ENCODE measurements around the gene USF2. TPM values are rescaled to one million over a fixed set of nuclear protein-coding genes. Genes with fewer than 3 reads are reported as not detected.

Gene USF2
- polyA plus RNA-seq, 1 donor from 2014 or later, result 107 TPM

DNA sequence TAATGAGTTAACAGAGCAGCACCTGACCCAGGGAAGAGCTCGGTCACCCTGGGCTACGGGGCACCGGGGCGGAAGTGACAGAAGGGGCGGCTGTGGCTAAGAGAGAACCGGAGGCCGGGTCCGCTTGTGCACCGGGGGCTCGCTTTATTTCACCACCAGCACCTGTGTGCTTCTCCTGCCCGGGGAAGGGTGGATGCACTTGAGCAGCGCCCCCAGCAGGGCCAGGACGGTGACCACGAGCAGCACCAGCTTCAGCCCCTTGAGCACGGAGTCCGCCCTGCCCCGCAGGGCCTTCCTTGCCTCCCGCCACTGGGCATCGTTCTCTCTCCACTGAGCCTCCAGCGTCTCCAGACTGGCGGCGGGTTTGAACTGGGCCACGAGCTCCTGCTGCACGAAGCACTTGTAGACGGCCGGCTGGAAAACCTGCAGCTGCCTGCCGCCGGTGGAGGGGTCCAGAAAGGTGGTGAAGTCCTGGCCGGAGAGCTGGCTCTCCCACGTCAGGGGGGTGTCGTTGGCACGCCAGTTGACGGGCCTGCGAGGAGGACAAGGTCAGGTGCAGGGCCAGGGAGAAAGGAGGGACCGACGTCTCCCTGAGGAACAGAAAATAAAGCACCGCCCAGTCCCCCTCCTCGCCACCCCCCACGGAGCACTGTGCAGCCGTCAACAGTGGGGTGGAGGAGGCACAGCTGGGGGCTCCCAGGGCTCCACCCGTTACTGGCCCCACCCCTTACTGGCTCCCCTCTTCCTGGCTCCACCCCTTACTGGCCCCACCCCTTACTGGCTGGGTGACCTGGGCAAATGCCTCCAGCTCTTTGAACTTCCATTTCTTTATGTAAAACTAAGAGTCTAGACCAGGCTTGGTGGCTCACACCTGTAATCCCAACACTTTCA, 43.8 kb upstream of the USF2 start:
- Histone ChIP-seq H2AFZ (ENCODE audit: low read depth, low read length) (no peak overlapping the region), H3K4me2 (ENCODE audit: low read length) (no peak overlapping the region), H3K27ac (ENCODE audit: low read length) (no peak overlapping the region), H3K27me3 (ENCODE audit: insufficient read depth, low read depth, low read length) (no peaks in the 10 kb centered on the region), H3K9me3 (ENCODE audit: low read length) (no peaks in the 10 kb centered on the region), H3K36me3 (ENCODE audit: insufficient read depth, low read length) (no peaks in the 10 kb centered on the region), H3K9me2 (ENCODE audit: insufficient read depth, low read length) (no peaks in the 10 kb centered on the region), H3K79me2 (replicated peaks; ENCODE audit: insufficient read depth, low read length) (no peaks in the 10 kb centered on the region), H3F3A (ENCODE audit: insufficient read depth, low read length, poor library complexity, severe bottlenecking) (no peaks in the 10 kb centered on the region), H3K4me3 (ENCODE audit: low read length) (no peak overlapping the region), H4K20me1 (ENCODE audit: insufficient read depth) (no peaks in the 10 kb centered on the region), H3K9ac (ENCODE audit: low read length) (no peak overlapping the region)
- TF ChIP-seq EZH2 (IDR thresholded peaks at IDR 0.05; ENCODE audit: borderline replicate concordance, insufficient read depth, low read length, poor library complexity, severe bottlenecking), result no peak
- no peak for TF ChIP-seq TAF1 (IDR thresholded peaks at IDR 0.05; ENCODE audit: low read depth)
- TF ChIP-seq, protein P1, sequence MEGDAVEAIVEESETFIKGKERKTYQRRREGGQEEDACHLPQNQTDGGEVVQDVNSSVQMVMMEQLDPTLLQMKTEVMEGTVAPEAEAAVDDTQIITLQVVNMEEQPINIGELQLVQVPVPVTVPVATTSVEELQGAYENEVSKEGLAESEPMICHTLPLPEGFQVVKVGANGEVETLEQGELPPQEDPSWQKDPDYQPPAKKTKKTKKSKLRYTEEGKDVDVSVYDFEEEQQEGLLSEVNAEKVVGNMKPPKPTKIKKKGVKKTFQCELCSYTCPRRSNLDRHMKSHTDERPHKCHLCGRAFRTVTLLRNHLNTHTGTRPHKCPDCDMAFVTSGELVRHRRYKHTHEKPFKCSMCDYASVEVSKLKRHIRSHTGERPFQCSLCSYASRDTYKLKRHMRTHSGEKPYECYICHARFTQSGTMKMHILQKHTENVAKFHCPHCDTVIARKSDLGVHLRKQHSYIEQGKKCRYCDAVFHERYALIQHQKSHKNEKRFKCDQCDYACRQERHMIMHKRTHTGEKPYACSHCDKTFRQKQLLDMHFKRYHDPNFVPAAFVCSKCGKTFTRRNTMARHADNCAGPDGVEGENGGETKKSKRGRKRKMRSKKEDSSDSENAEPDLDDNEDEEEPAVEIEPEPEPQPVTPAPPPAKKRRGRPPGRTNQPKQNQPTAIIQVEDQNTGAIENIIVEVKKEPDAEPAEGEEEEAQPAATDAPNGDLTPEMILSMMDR (IDR thresholded peaks at IDR 0.05; ENCODE audit: poor library complexity, severe bottlenecking), result no peak
- TF ChIP-seq, protein P2, sequence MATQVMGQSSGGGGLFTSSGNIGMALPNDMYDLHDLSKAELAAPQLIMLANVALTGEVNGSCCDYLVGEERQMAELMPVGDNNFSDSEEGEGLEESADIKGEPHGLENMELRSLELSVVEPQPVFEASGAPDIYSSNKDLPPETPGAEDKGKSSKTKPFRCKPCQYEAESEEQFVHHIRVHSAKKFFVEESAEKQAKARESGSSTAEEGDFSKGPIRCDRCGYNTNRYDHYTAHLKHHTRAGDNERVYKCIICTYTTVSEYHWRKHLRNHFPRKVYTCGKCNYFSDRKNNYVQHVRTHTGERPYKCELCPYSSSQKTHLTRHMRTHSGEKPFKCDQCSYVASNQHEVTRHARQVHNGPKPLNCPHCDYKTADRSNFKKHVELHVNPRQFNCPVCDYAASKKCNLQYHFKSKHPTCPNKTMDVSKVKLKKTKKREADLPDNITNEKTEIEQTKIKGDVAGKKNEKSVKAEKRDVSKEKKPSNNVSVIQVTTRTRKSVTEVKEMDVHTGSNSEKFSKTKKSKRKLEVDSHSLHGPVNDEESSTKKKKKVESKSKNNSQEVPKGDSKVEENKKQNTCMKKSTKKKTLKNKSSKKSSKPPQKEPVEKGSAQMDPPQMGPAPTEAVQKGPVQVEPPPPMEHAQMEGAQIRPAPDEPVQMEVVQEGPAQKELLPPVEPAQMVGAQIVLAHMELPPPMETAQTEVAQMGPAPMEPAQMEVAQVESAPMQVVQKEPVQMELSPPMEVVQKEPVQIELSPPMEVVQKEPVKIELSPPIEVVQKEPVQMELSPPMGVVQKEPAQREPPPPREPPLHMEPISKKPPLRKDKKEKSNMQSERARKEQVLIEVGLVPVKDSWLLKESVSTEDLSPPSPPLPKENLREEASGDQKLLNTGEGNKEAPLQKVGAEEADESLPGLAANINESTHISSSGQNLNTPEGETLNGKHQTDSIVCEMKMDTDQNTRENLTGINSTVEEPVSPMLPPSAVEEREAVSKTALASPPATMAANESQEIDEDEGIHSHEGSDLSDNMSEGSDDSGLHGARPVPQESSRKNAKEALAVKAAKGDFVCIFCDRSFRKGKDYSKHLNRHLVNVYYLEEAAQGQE (IDR thresholded peaks at IDR 0.05; ENCODE audit: borderline replicate concordance), result no peak
- TF ChIP-seq EP300 (conservative IDR thresholded peaks at IDR 0.05; ENCODE audit: poor library complexity, severe bottlenecking), result no peak
- no peak for TF ChIP-seq RAD21 (conservative IDR thresholded peaks at IDR 0.05)
- TF ChIP-seq MXI1 (conservative IDR thresholded peaks at IDR 0.05; ENCODE audit: poor library complexity, severe bottlenecking), result no peak
- no peak for TF ChIP-seq POLR2AphosphoS5 (IDR thresholded peaks at IDR 0.05)
- no peak for TF ChIP-seq SMC3 (conservative IDR thresholded peaks at IDR 0.05; ENCODE audit: poor library complexity)

DNA sequence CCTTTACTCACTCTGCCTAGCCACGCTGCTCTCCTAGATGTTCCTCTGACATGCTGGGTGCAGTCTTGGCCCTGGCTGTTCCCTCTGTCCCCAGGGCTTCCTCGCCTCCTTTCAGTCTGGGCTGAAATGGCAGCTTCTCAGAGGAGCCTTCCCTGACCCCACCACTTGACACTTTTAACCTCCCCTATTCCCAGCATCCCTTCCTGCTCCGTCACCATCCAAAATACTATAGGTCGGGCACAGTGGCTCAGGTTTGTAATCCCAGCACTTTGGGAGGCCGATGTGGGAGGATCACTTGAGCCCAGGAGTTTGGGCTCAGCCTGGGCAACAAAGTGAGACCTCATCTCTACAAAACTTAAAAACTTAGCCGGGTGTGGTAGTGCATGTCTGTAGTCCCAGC, 42.8 kb upstream of the USF2 start:
- H3K4me2 ChIP-seq (ENCODE audit: low read length), result no peak overlapping the region
- no peaks in the 10 kb centered on the region for H3K36me3 ChIP-seq (ENCODE audit: insufficient read depth, low read length)
- no peaks in the 10 kb centered on the region for H3K9me2 ChIP-seq (ENCODE audit: insufficient read depth, low read length)

More for the DNA sequence above, 42.8 kb upstream of the USF2 start:
- Histone ChIP-seq H3K79me2 (replicated peaks; ENCODE audit: insufficient read depth, low read length) (no peaks in the 10 kb centered on the region), H3K4me3 (ENCODE audit: low read length) (no peak overlapping the region), H3K9ac (ENCODE audit: low read length) (no peak overlapping the region), H2AFZ (ENCODE audit: low read depth, low read length) (no peak overlapping the region), H3F3A (ENCODE audit: insufficient read depth, low read length, poor library complexity, severe bottlenecking) (no peaks in the 10 kb centered on the region), H3K9me3 (ENCODE audit: low read length) (no peaks in the 10 kb centered on the region), H3K27ac (ENCODE audit: low read length) (no peak overlapping the region), H4K20me1 (ENCODE audit: insufficient read depth) (no peaks in the 10 kb centered on the region), H3K27me3 (ENCODE audit: insufficient read depth, low read depth, low read length) (no peaks in the 10 kb centered on the region)
- TF ChIP-seq, protein P2 (IDR thresholded peaks at IDR 0.05; ENCODE audit: borderline replicate concordance), result no peak
- TF ChIP-seq MXI1 (conservative IDR thresholded peaks at IDR 0.05; ENCODE audit: poor library complexity, severe bottlenecking) (no peak), POLR2AphosphoS5 (IDR thresholded peaks at IDR 0.05) (no peak), EZH2 (IDR thresholded peaks at IDR 0.05; ENCODE audit: borderline replicate concordance, insufficient read depth, low read length, poor library complexity, severe bottlenecking) (no peak), RAD21 (conservative IDR thresholded peaks at IDR 0.05) (no peak), EP300 (conservative IDR thresholded peaks at IDR 0.05; ENCODE audit: poor library complexity, severe bottlenecking) (no peak), SMC3 (conservative IDR thresholded peaks at IDR 0.05; ENCODE audit: poor library complexity) (no peak), TAF1 (IDR thresholded peaks at IDR 0.05; ENCODE audit: low read depth) (no peak)
- TF ChIP-seq, protein P1 (IDR thresholded peaks at IDR 0.05; ENCODE audit: poor library complexity, severe bottlenecking), result no peak

Data from neural cell (in vitro differentiated cells).